Osteoblast (primary cell): ENCODE measurements around the gene TMEM134. TPM values are rescaled to one million over a fixed set of nuclear protein-coding genes. Genes with fewer than 3 reads are reported as not detected.

ENCODE experiments used
- DNase-seq: peaks from one replicate; pipeline ENCODE4 v3.0.0; 2011; ENCODE audit warnings: low spot score, mixed read lengths; ENCODE audit not compliant: insufficient read length; ENCODE audit errors: missing footprints
- H2AFZ ChIP-seq: 2 replicates; pipeline ENCODE4 v1.6.0; 2011; ENCODE audit warnings: mild to moderate bottlenecking, low read length
- H3K27ac ChIP-seq: 2 replicates; pipeline ENCODE4 v1.5.1; 2011; ENCODE audit warnings: mild to moderate bottlenecking, low read depth, low read length, moderate library complexity
- H3K27me3 ChIP-seq: 2 replicates; pipeline ENCODE4 v1.6.0; 2012; ENCODE audit warnings: mild to moderate bottlenecking, control low read depth, inconsistent platforms, low read length, moderate library complexity; ENCODE audit not compliant: insufficient read depth
- H3K36me3 ChIP-seq: 2 replicates; pipeline ENCODE4 v1.5.1; 2011; ENCODE audit warnings: mild to moderate bottlenecking, low read length, control low read depth, moderate library complexity; ENCODE audit not compliant: insufficient read depth
- H3K4me1 ChIP-seq: 2 replicates; pipeline ENCODE4 v1.5.1; 2011; ENCODE audit warnings: mild to moderate bottlenecking, low read length, control low read depth, moderate library complexity; ENCODE audit not compliant: insufficient read depth
- H3K4me2 ChIP-seq: 2 replicates; pipeline ENCODE4 v1.6.0; 2011; ENCODE audit warnings: mild to moderate bottlenecking, low read length; ENCODE audit not compliant: insufficient read depth
- H3K4me3 ChIP-seq: fragments of 200-600 bp; sonication (generic); 3 replicates; pipeline ENCODE4 v1.5.1; 2012; ENCODE audit warnings: mild to moderate bottlenecking, low read length, inconsistent platforms; ENCODE audit not compliant: insufficient read depth
- H3K79me2 ChIP-seq: 2 replicates; pipeline ENCODE4 v1.6.0; 2012; ENCODE audit warnings: mild to moderate bottlenecking, low read length, control low read depth, inconsistent platforms; ENCODE audit not compliant: insufficient read depth
- H3K9me3 ChIP-seq: 2 replicates; pipeline ENCODE4 v1.5.1; 2011; ENCODE audit warnings: low read depth, low read length, control low read depth
- H4K20me1 ChIP-seq: 2 replicates; pipeline ENCODE4 v1.6.0; 2012; ENCODE audit warnings: mild to moderate bottlenecking, low read length, control low read depth; ENCODE audit not compliant: insufficient read depth
- total RNA-seq: library from RNA; depleted of rRNA; stranded (reverse); fragments of >200 nt; gene quantifications from 2 replicates; pipeline ENCODE4 v1.2.3, GENCODE V29; 2012
- TF ChIP-seq, protein P1 (sequence below): IDR thresholded peaks from 2 replicates; pipeline ENCODE4 v1.5.1; 2011; ENCODE audit warnings: mild to moderate bottlenecking, low read depth, low read length, moderate library complexity; ENCODE audit errors: extremely low read depth

TMEM134 gene
- total RNA-seq, 1 donor: 29.3 TPM

DNA sequence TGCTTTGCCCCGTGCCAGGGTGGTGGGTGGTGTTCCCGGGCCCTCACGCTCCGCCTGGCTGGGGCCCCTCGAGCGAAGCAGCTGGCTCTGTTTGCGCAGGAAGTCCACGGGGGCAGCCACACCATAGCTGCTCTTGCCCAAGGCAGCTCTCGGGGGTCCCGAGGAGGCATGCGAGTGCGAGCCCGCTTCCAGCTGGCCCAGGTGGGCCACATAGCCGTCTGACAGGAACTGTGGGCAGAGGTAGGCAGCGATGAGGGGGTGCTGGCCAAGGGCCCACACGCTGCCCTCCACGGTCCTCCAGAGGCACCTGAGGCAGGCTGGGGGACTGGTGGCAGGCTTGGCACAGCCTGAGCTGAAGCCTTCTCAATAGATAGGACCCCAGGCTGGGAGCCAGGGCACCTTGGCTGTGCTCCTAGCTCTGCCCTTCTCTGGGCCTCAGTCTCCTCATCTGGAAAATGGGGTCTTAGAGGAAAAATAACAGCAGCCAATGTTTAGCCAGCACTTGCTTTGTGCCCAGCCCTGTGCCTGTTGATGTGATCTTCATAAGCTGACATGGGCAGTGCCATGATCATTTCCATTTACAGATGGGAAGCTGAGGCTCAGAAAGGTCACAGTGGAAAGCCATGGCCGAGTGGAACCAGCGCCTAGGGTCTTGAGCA, 23.1 kb upstream of the TMEM134 start:
- H3K4me3 ChIP-seq: no peak overlapping the region
- no peak overlapping the region for H3K4me2 ChIP-seq
- H3K27ac ChIP-seq: no peak overlapping the region
- H3K36me3 ChIP-seq: peaks cover 11% of the 10 kb centered on the region
- H3K4me1 ChIP-seq: no peaks in the 10 kb centered on the region
- no peaks in the 10 kb centered on the region for H3K79me2 ChIP-seq
- DNase-seq: peak; percentile 79
- TF ChIP-seq, protein P1, sequence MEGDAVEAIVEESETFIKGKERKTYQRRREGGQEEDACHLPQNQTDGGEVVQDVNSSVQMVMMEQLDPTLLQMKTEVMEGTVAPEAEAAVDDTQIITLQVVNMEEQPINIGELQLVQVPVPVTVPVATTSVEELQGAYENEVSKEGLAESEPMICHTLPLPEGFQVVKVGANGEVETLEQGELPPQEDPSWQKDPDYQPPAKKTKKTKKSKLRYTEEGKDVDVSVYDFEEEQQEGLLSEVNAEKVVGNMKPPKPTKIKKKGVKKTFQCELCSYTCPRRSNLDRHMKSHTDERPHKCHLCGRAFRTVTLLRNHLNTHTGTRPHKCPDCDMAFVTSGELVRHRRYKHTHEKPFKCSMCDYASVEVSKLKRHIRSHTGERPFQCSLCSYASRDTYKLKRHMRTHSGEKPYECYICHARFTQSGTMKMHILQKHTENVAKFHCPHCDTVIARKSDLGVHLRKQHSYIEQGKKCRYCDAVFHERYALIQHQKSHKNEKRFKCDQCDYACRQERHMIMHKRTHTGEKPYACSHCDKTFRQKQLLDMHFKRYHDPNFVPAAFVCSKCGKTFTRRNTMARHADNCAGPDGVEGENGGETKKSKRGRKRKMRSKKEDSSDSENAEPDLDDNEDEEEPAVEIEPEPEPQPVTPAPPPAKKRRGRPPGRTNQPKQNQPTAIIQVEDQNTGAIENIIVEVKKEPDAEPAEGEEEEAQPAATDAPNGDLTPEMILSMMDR: no peak
- no peaks in the 10 kb centered on the region for H3K9me3 ChIP-seq
- H2AFZ ChIP-seq: no peak overlapping the region
- H3K27me3 ChIP-seq: no peaks in the 10 kb centered on the region
- peaks cover 5% of the 10 kb centered on the region for H4K20me1 ChIP-seq

DNA sequence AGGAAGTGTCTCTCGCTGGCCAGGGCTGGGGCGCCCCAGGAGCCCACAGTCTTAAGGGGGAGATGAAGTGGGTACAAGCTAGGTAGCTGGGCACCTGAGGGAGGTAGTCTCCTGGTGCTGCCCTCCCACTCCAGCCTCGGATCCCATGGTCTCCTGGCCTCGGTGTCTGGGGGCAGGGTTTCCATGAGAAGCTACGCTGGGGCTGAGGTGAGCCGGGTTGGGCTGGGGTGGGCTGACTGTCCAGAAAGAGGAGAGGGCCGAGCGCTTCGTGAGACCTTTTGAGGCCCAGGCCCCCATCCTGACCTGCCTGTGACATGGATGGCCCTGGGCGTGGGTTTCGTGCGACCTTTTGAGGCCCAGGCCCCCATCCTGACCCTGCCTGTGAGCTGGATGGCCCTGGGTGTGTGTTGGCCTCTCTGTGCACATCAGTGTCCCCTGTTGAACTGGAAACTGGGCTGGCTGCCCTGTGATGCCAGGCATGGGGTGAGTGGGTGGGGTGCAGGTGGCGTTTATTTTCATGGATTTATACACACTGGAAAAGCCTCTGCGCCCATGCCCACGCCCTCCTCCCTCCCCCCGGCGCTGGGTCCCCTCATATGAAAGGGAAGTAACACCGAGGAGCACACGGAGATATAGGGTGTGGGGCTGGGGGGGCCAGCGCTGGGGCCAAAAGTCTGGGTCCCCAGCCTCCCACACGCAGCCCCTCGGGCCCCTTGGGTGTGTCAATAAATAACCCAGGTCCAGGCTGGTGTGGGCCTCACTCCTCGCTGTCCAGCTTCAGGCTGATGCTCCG, 22.4 kb upstream of the TMEM134 start:
- Histone ChIP-seq H3K36me3 (peaks cover 11% of the 10 kb centered on the region), H3K4me1 (no peaks in the 10 kb centered on the region), H3K9me3 (no peaks in the 10 kb centered on the region), H3K27me3 (no peaks in the 10 kb centered on the region), H3K4me2 (no peak overlapping the region), H3K79me2 (peaks cover 5% of the 10 kb centered on the region), H3K4me3 (no peak overlapping the region), H4K20me1 (peaks cover 5% of the 10 kb centered on the region), H2AFZ (no peak overlapping the region), H3K27ac (no peak overlapping the region)
- TF ChIP-seq, protein P1: no peak
- peak; percentile 82 for DNase-seq

DNA sequence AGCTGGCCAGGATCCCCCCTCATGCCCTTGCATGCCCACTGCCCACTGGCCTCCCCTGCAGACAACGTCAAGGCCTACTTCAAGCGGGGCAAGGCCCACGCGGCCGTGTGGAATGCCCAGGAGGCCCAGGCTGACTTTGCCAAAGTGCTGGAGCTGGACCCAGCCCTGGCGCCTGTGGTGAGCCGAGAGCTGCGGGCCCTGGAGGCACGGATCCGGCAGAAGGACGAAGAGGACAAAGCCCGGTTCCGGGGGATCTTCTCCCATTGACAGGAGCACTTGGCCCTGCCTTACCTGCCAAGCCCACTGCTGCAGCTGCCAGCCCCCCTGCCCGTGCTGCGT, 21.6 kb upstream of the TMEM134 start:
- Histone ChIP-seq H3K27ac (no peak overlapping the region), H3K4me1 (no peaks in the 10 kb centered on the region), H3K4me2 (no peak overlapping the region), H3K4me3 (no peak overlapping the region), H2AFZ (no peak overlapping the region), H4K20me1 (peaks cover 10% of the 10 kb centered on the region), H3K79me2 (peaks cover 8% of the 10 kb centered on the region), H3K27me3 (no peaks in the 10 kb centered on the region), H3K9me3 (no peaks in the 10 kb centered on the region), H3K36me3 (peaks cover 11% of the 10 kb centered on the region)
- peak; percentile 83 for DNase-seq
- TF ChIP-seq, protein P1: no peak
